Panc1 (cell line): ENCODE results near the gene FGG.

Experiments used
- CTCF ChIP-seq: fragments of 450-650 bp; IDR thresholded peaks from 2 replicates; pipeline ENCODE4 v1.5.1; 2017; ENCODE audit warnings: mild to moderate bottlenecking
- POLR2AphosphoS5 ChIP-seq: IDR thresholded peaks from 2 replicates; pipeline ENCODE4 v1.6.1; 2012; ENCODE audit warnings: mild to moderate bottlenecking, low read depth, low read length, moderate library complexity
- REST ChIP-seq, 2 experiments: IDR thresholded peaks; 2 replicates each; pipeline ENCODE4 v1.6.1; 2011 to 2012; ENCODE audit warnings: low read depth in 2 of 2, control low read depth in 1 of 2, low read length in 1 of 2, mild to moderate bottlenecking in 1 of 2, moderate library complexity in 1 of 2; ENCODE audit not compliant: insufficient read depth in 1 of 2
- SIN3A ChIP-seq: IDR thresholded peaks from 2 replicates; pipeline ENCODE4 v1.6.1; 2012; ENCODE audit warnings: low read depth, mild to moderate bottlenecking, low read length, moderate library complexity, borderline replicate concordance; ENCODE audit not compliant: insufficient read depth
- TCF7L2 ChIP-seq: IDR thresholded peaks from 2 replicates; pipeline ENCODE4 v1.6.1; 2011; ENCODE audit warnings: mild to moderate bottlenecking, low read depth, low read length, inconsistent platforms

- no peak for TF ChIP-seq CTCF
- no peak for TF ChIP-seq POLR2AphosphoS5
- TF ChIP-seq TCF7L2 = no peak
- no peak for TF ChIP-seq REST (IDR thresholded peaks at IDR 0.05; ENCODE audit: insufficient read depth in 1 of 2, low read depth in 2 of 2, low read length in 1 of 2)
- no peak for TF ChIP-seq SIN3A
Measured at GRCh38 chr4:154585369-154586018, 27.0 kb downstream of the FGG start.
